K562 (cell line): ENCODE measurements around the gene CSTPP1. TPM values are rescaled to one million over a fixed set of nuclear protein-coding genes. Genes with fewer than 3 reads are reported as not detected.

ENCODE experiments used
- ATAC-seq: fragments of 200-7000 bp; cut with Tn5 transposase; 3 replicates; pipeline ENCODE4 v1.9.1; 2020; ENCODE audit warnings: moderate library complexity
- BruUV-seq: library from RNA; stranded (reverse); fragments of 400-500 nt; replicated peaks from 2 replicates; lab custom pipeline; 2021; lab: Mats Ljungman, UMichigan
- CTCF ChIA-PET: fragments of 300-600 bp; formaldehyde crosslinking; extraction: SDS; loops from one replicate; lab custom pipeline; 2021; ENCODE audit warnings: low intra/inter-chr PET ratio; lab: Yijun Ruan, JAX
- POLR2A ChIA-PET: fragments of 300-600, 350-650 bp; sonication (Branson Sonifier 250); formaldehyde crosslinking; extraction: SDS; loops from one replicate; lab custom pipeline; 2021; ENCODE audit warnings: antibody characterized with exemption, inconsistent platforms; lab: Yijun Ruan, JAX
- DNase-seq, 4 experiments: peaks; one replicate each; pipeline versions ENCODE4 v3.0.0 to v3.0.0-alpha.2; 2011 to 2018; ENCODE audit warnings: low spot score in 3 of 4, mixed read lengths in 3 of 4; ENCODE audit errors: extremely low read depth in 1 of 4
- FAIRE-seq: peaks from 2 replicates; lab custom pipeline; 2011; peaks lifted over from hg19 to GRCh38; lab: Jason Lieb, UNC
- H2AFZ ChIP-seq: 2 replicates; pipeline ENCODE4 v1.6.0; 2011; ENCODE audit warnings: low read depth, low read length, control low read depth, inconsistent platforms
- H3K27ac ChIP-seq: fragments of 200-600 bp; 3 replicates; pipeline ENCODE4 v1.8.0; 2011; ENCODE audit warnings: low read depth, mild to moderate bottlenecking, control low read depth, inconsistent platforms, low read length, moderate library complexity, mixed read lengths; ENCODE audit errors: extremely low read depth
- H3K27me3 ChIP-seq, 2 experiments: fragments of 300-600 bp in 1 of 2; 2 replicates in 1 of 2; 3 replicates in 1 of 2; pipeline versions ENCODE4 v1.6.0 to v1.8.0; 2011; ENCODE audit warnings: inconsistent platforms in 2 of 2, low read length in 2 of 2, mild to moderate bottlenecking in 1 of 2, mixed read lengths in 1 of 2, moderate library complexity in 1 of 2; ENCODE audit not compliant: control insufficient read depth in 2 of 2, insufficient read depth in 2 of 2
- H3K36me3 ChIP-seq: fragments of 300-600 bp; 3 replicates; pipeline ENCODE4 v1.8.0; 2011; ENCODE audit warnings: mild to moderate bottlenecking, low read length, inconsistent platforms; ENCODE audit not compliant: control insufficient read depth, insufficient read depth
- H3K4me1 ChIP-seq, 2 experiments: fragments of 200-600 bp in 1 of 2; replicated peaks in 1 of 2; 2 replicates in 1 of 2; 3 replicates in 1 of 2; pipeline versions ENCODE4 v1.5.1 to v1.8.0; 2011; ENCODE audit warnings: inconsistent platforms in 2 of 2, low read length in 2 of 2, mild to moderate bottlenecking in 1 of 2, mixed read lengths in 1 of 2, moderate library complexity in 1 of 2; ENCODE audit not compliant: control insufficient read depth in 2 of 2, insufficient read depth in 2 of 2
- H3K4me2 ChIP-seq: 2 replicates; pipeline ENCODE4 v1.6.1; 2011; ENCODE audit warnings: low read length, control low read depth, inconsistent platforms, mixed read lengths; ENCODE audit not compliant: insufficient read depth
- H3K4me3 ChIP-seq: fragments of 200-600 bp; sonication (generic), shearing (Covaris generic); 2 replicates; pipeline ENCODE4 v1.5.1; 2016; ENCODE audit warnings: control low read depth, inconsistent platforms
- H3K79me2 ChIP-seq: fragments of 200-600 bp; 3 replicates; pipeline ENCODE4 v1.8.0; 2011; ENCODE audit warnings: low read length, inconsistent platforms; ENCODE audit not compliant: control insufficient read depth, insufficient read depth
- H3K9ac ChIP-seq, 2 experiments: 2 replicates each; pipeline versions ENCODE4 v1.6.0 to v1.6.1; 2011; ENCODE audit warnings: low read depth in 2 of 2, low read length in 2 of 2, control low read depth in 1 of 2, inconsistent platforms in 1 of 2, mild to moderate bottlenecking in 1 of 2, mixed read lengths in 1 of 2; ENCODE audit not compliant: insufficient read depth in 1 of 2
- H3K9me1 ChIP-seq: one replicate; pipeline ENCODE4 v1.6.0; 2011; ENCODE audit warnings: inconsistent platforms, mild to moderate bottlenecking, low read length, moderate library complexity; ENCODE audit not compliant: control insufficient read depth, insufficient read depth
- H3K9me3 ChIP-seq: replicated peaks from 2 replicates; pipeline ENCODE4 v1.5.1; 2011; ENCODE audit warnings: low read depth, low read length, inconsistent platforms; ENCODE audit not compliant: control insufficient read depth, insufficient read depth
- H4K20me1 ChIP-seq: replicated peaks from 2 replicates; pipeline ENCODE4 v1.6.1; 2011; ENCODE audit warnings: low read length, inconsistent platforms, mixed read lengths; ENCODE audit not compliant: control insufficient read depth, insufficient read depth
- ARNT ChIP-seq, 2 experiments: fragments of 450-650 bp; IDR thresholded peaks; 2 replicates each; pipeline ENCODE4 v1.6.1; 2016; ENCODE audit warnings: mild to moderate bottlenecking in 1 of 2
- CHD4 ChIP-seq: fragments of 200-600 bp; sonication (generic); IDR thresholded peaks from 3 replicates; pipeline ENCODE4 v1.6.1; 2012; ENCODE audit warnings: low read depth, mild to moderate bottlenecking, mixed read lengths, low read length, inconsistent platforms; ENCODE audit not compliant: insufficient read depth, insufficient replicate concordance, poor library complexity, severe bottlenecking
- E2F3 ChIP-seq: fragments of 250-450 bp; sonication (Bioruptor Pico); IDR thresholded peaks from 2 replicates; pipeline ENCODE4 v1.4.0; 2020; ENCODE audit warnings: mild to moderate bottlenecking
- ETS2 ChIP-seq: IDR thresholded peaks from 2 replicates; pipeline ENCODE4 v1.6.1; 2016; ENCODE audit warnings: borderline replicate concordance, missing genetic modification characterization, mild to moderate bottlenecking, moderate library complexity, missing compliant biosample characterization; ENCODE audit not compliant: poor library complexity, severe bottlenecking
- FIP1L1 ChIP-seq: fragments of 200-400 bp; formaldehyde crosslinking; IDR thresholded peaks from 2 replicates; pipeline ENCODE4 v1.6.1; 2018; ENCODE audit warnings: mild to moderate bottlenecking, low read depth, low read length; ENCODE audit not compliant: poor library complexity, severe bottlenecking
- FOXK1 ChIP-seq: sonication (generic); formaldehyde crosslinking; IDR thresholded peaks from 2 replicates; pipeline ENCODE4 v1.8.0; 2022; ENCODE audit warnings: missing genetic modification reagents, mild to moderate bottlenecking, borderline replicate concordance
- NCOA4 ChIP-seq: fragments of 450-650 bp; IDR thresholded peaks from 2 replicates; pipeline ENCODE4 v1.6.1; 2018; ENCODE audit warnings: mild to moderate bottlenecking; ENCODE audit not compliant: partially characterized antibody
- POLR2B ChIP-seq: fragments of 450-650 bp; IDR thresholded peaks from 2 replicates; pipeline ENCODE4 v1.6.1; 2018; ENCODE audit warnings: low read depth; ENCODE audit not compliant: partially characterized antibody
- PTRF ChIP-seq: fragments of 450-650 bp; IDR thresholded peaks from 2 replicates; pipeline ENCODE4 v1.6.1; 2016; ENCODE audit warnings: mild to moderate bottlenecking, missing genetic modification characterization, missing compliant biosample characterization
- RBM39 ChIP-seq: fragments of 200-400 bp; formaldehyde crosslinking; optimal IDR thresholded peaks from 2 replicates; pipeline ENCODE3; 2018; ENCODE audit warnings: low read depth, low read length
- RFX7 ChIP-seq: fragments of 250-450 bp; sonication (Bioruptor Pico); IDR thresholded peaks from 2 replicates; pipeline ENCODE4 v1.5.1; 2021; ENCODE audit warnings: mild to moderate bottlenecking
- SMARCA4 ChIP-seq: fragments of 450-650 bp; IDR thresholded peaks from 2 replicates; pipeline ENCODE4 v1.6.1; 2016
- SMARCB1 ChIP-seq: IDR thresholded peaks from 2 replicates; pipeline ENCODE4 v1.6.1; 2011; ENCODE audit warnings: improper control_type of control experiment, low read depth; ENCODE audit not compliant: insufficient read length
- SMC3 ChIP-seq: conservative IDR thresholded peaks from 2 replicates; pipeline ENCODE4 v1.6.1; 2011; ENCODE audit warnings: low read depth, low read length, improper control_type of control experiment; ENCODE audit not compliant: insufficient read depth
- TEAD4 ChIP-seq, 2 experiments: sonication (generic) in 1 of 2; formaldehyde crosslinking in 1 of 2; IDR thresholded peaks; 2 replicates each; pipeline versions ENCODE4 v1.6.1 to v1.8.0; 2012 to 2022; ENCODE audit warnings: borderline replicate concordance in 1 of 2, inconsistent platforms in 1 of 2, low read length in 1 of 2, mild to moderate bottlenecking in 1 of 2, missing genetic modification reagents in 1 of 2
- TGIF2 ChIP-seq: sonication (generic); formaldehyde crosslinking; IDR thresholded peaks from 2 replicates; pipeline ENCODE4 v1.8.1; 2022; ENCODE audit warnings: mild to moderate bottlenecking, missing genetic modification reagents, moderate library complexity
- ZNF445 ChIP-seq: fragments of 250-450 bp; sonication (Bioruptor Pico); IDR thresholded peaks from 2 replicates; pipeline ENCODE4 v1.4.0; 2020; ENCODE audit warnings: low read depth, mild to moderate bottlenecking, moderate library complexity
- WGBS: fragments of 100-300 bp; shearing (Covaris generic); methylation state at CpG from one replicate; pipeline ENCODE4 v1.1.6; 2016; ENCODE audit warnings: low coverage, mixed read lengths; ENCODE audit not compliant: insufficient coverage; ENCODE audit errors: missing lambda C conversion rate; 5-methylcytosine and 5-hydroxymethylcytosine counted together
- in situ Hi-C: fragments of 300-500 bp; cut with MboI; formaldehyde crosslinking; loops from 4 replicates; pipeline ENCODE4 v1.15.0; 2018; ENCODE audit warnings: inconsistent platforms, mixed read lengths
- intact Hi-C: fragments of 100-400 bp; cut with micrococcal nuclease; formaldehyde crosslinking; loops from 2 replicates; pipeline ENCODE4 v1.14.2; 2022
- polyA plus RNA-seq, 8 experiments: library from polyadenylated mRNA; depleted of rRNA in 4 of 8; stranded (reverse) in 5 of 8; unstranded in 3 of 8; fragments of >200 nt; fragmentation: Nextera tagmentation in 2 of 8; fragmentation: Illumina TruSeq in 1 of 8; extraction: Ambion mirVana in 2 of 8; extraction: Trizol in 1 of 8; gene quantifications; 2 replicates each; pipeline versions ENCODE4 v1.2.1 to v1.2.3, GENCODE V29; 2011 to 2014; ENCODE audit warnings: inconsistent platforms in 1 of 8, missing spikeins in 1 of 8
- total RNA-seq, 7 experiments: library from RNA; depleted of rRNA in 6 of 7; stranded (reverse); fragments of >200 nt in 6 of 7; fragmentation: Illumina TruSeq in 2 of 7; extraction: Trizol in 2 of 7; gene quantifications; 2 replicates each; pipeline versions ENCODE4 v1.2.1 to v1.2.3, GENCODE V29; 2011 to 2021; ENCODE audit warnings: low replicate concordance in 1 of 7
- TF ChIP-seq, protein P1 (sequence below): fragments of 450-650 bp; IDR thresholded peaks from 2 replicates; pipeline ENCODE4 v1.6.1; 2014; ENCODE audit warnings: low read depth, mild to moderate bottlenecking, moderate library complexity, borderline replicate concordance
- TF ChIP-seq, protein P2 (sequence below): sonication (generic); formaldehyde crosslinking; IDR thresholded peaks from 2 replicates; pipeline ENCODE4 v1.8.1; 2023; ENCODE audit warnings: mild to moderate bottlenecking, missing genetic modification reagents, moderate library complexity

Gene CSTPP1
- total and polyA plus RNA-seq, 9 of the 15 experiments (the other 6 are each of a cell fraction or from before 2014, with no cell fraction given), result 6.5 to 17.8 (median 9.2) TPM

DNA sequence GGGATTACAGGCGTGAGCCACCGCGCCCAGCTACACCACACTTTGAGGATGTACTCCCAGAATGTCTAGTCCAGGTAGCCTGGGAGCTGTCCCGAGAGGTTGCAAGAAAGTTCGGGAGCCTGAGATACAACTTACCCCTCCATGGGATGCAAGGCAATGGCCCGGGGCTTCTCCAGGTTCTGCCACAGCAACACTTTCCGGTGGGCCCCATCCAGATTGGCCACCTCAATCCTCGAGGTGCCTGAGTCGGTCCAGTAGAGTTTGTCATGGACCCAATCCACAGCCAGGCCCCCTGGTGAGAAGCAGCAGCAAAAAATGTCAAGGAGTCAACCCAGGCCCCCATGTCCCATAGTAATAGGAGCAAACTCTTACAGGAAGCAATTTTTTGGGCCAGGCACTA lies 43.7 kb upstream of the CSTPP1 start (continued):
- no peak for TF ChIP-seq E2F3 (CRISPR knock-in tag)
- TF ChIP-seq SMARCB1, result no peak
- TF ChIP-seq TEAD4 (IDR thresholded peaks at IDR 0.05; ENCODE audit: low read length), result no peak
- no peak for TF ChIP-seq TEAD4 (CRISPR knock-in tag; IDR thresholded peaks at IDR 0.05; ENCODE audit: borderline replicate concordance)
- TF ChIP-seq TGIF2 (CRISPR knock-in tag), result no peak
- TF ChIP-seq RFX7 (CRISPR knock-in tag), result no peak
- TF ChIP-seq ARNT (IDR thresholded peaks at IDR 0.05), result no peak
- TF ChIP-seq, protein P1, sequence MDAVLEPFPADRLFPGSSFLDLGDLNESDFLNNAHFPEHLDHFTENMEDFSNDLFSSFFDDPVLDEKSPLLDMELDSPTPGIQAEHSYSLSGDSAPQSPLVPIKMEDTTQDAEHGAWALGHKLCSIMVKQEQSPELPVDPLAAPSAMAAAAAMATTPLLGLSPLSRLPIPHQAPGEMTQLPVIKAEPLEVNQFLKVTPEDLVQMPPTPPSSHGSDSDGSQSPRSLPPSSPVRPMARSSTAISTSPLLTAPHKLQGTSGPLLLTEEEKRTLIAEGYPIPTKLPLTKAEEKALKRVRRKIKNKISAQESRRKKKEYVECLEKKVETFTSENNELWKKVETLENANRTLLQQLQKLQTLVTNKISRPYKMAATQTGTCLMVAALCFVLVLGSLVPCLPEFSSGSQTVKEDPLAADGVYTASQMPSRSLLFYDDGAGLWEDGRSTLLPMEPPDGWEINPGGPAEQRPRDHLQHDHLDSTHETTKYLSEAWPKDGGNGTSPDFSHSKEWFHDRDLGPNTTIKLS, result no peak
- no peak for TF ChIP-seq POLR2B

DNA sequence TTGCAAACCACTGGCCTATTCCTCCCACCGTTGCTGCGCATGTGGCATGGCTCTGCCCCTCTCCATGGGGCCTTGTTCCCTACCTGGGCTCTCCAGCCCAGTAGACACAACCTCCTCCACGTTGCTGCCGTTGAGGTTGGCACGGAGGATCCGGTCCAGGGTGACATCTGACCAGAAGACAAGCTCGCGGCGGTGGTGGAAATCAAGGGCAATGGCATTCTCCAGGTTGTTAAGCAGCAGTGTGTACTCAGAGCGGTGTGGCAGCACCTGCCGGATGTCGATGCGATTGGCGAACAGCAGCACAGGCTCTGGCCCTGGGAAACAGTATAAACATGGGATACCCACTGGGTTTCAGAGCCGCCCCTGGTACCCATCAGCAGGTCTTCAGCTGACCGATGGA lies 42.1 kb upstream of the CSTPP1 start:
- in situ Hi-C loops, result no loop called here
- 25% methylated on average over 16 of the region's 16 CpGs for WGBS
- H3K9me3 ChIP-seq, result no peaks in the 10 kb centered on the region
- TF ChIP-seq, protein P2, sequence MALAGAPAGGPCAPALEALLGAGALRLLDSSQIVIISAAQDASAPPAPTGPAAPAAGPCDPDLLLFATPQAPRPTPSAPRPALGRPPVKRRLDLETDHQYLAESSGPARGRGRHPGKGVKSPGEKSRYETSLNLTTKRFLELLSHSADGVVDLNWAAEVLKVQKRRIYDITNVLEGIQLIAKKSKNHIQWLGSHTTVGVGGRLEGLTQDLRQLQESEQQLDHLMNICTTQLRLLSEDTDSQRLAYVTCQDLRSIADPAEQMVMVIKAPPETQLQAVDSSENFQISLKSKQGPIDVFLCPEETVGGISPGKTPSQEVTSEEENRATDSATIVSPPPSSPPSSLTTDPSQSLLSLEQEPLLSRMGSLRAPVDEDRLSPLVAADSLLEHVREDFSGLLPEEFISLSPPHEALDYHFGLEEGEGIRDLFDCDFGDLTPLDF, result no peak
- TF ChIP-seq PTRF (tag), result no peak
- TF ChIP-seq ETS2 (tag), result no peak
- no peak for TF ChIP-seq FIP1L1
- no peak for TF ChIP-seq RBM39
- no peak for TF ChIP-seq CHD4
- TF ChIP-seq SMARCA4, result no peak
- no peak for TF ChIP-seq NCOA4
- TF ChIP-seq SMC3, result no peak
- TF ChIP-seq FOXK1 (CRISPR knock-in tag), result no peak
- no peak for TF ChIP-seq ZNF445 (CRISPR knock-in tag)

More for the DNA sequence above, 42.1 kb upstream of the CSTPP1 start:
- ChIA-PET CTCF (interaction anchor here (0.5 kb wide), 1 partner anchor 17 kb away, joined by 3 read pairs; no protein-coding TSS in a partner anchor), POLR2A (interaction anchor here (0.9 kb wide), 1 partner anchor 252 kb away, joined by 3 read pairs; no protein-coding TSS in a partner anchor)
- Histone ChIP-seq H3K79me2 (no peaks in the 10 kb centered on the region), H3K27ac (no peak overlapping the region), H3K36me3 (no peaks in the 10 kb centered on the region), H3K9ac (no peak overlapping the region), H3K9me1 (no peaks in the 10 kb centered on the region), H3K4me3 (no peak overlapping the region), H3K27me3 (peaks cover 11 to 38% of the 10 kb centered on the region in 2 experiments), H3K4me2 (no peak overlapping the region), H2AFZ (no peak overlapping the region), H4K20me1 (peaks cover 9% of the 10 kb centered on the region; the same call in 1 of the 2 replicates), H3K4me1 (peaks cover 0 to 4% of the 10 kb centered on the region in 2 experiments; a peak in 2 of 5 replicates)
- intact Hi-C loops, result no loop called here
- FAIRE-seq, result no peak
- no peak for ATAC-seq
- BruUV-seq, result no TSS peak
- DNase-seq, result no peak
